OCI-LY1 (cell line): Measurements from ENCODE around the gene PSD.

Experiments used
- H2AFZ ChIP-seq: fragments of 200-600 bp; sonication (generic), shearing (Covaris generic); 2 replicates; pipeline ENCODE4 v1.6.0; 2014; ENCODE audit warnings: antibody characterized with exemption, mild to moderate bottlenecking, low read length
- H3F3A ChIP-seq: fragments of 200-600 bp; sonication (generic), shearing (Covaris generic); 2 replicates; pipeline ENCODE4 v1.6.0; 2014; ENCODE audit warnings: mild to moderate bottlenecking, antibody characterized with exemption, low read length, moderate library complexity; ENCODE audit not compliant: insufficient read depth
- H3K27ac ChIP-seq: fragments of 200-600 bp; sonication (generic); 2 replicates; pipeline ENCODE4 v1.5.1; 2014; ENCODE audit warnings: low read length, mixed run types, mild to moderate bottlenecking, low read depth; ENCODE audit not compliant: poor library complexity, severe bottlenecking
- H3K27me3 ChIP-seq: fragments of 200-600 bp; sonication (generic); 2 replicates; pipeline ENCODE4 v1.6.0; 2014; ENCODE audit warnings: antibody characterized with exemption, mild to moderate bottlenecking, low read length, moderate library complexity; ENCODE audit not compliant: insufficient read depth
- H3K36me3 ChIP-seq: fragments of 200-600 bp; sonication (generic); 2 replicates; pipeline ENCODE4 v1.6.1; 2014; ENCODE audit warnings: mild to moderate bottlenecking, antibody characterized with exemption, low read length, moderate library complexity, mixed read lengths; ENCODE audit not compliant: insufficient read depth
- H3K4me1 ChIP-seq: fragments of 200-600 bp; sonication (generic); 2 replicates; pipeline ENCODE4 v1.5.1; 2014; ENCODE audit warnings: mild to moderate bottlenecking, low read length, moderate library complexity; ENCODE audit not compliant: insufficient read depth, severe bottlenecking
- H3K4me2 ChIP-seq: fragments of 200-600 bp; sonication (generic), shearing (Covaris generic); 2 replicates; pipeline ENCODE4 v1.6.1; 2014; ENCODE audit warnings: low read length
- H3K4me3 ChIP-seq: fragments of 200-600 bp; sonication (generic); 2 replicates; pipeline ENCODE4 v1.5.1; 2014; ENCODE audit warnings: low read length, low read depth, mild to moderate bottlenecking, mixed read lengths; ENCODE audit not compliant: poor library complexity, severe bottlenecking
- H3K79me2 ChIP-seq: fragments of 200-600 bp; shearing (Covaris generic); 2 replicates; pipeline ENCODE4 v1.6.1; 2016; ENCODE audit warnings: mixed run types, low read length, mixed read lengths; ENCODE audit not compliant: insufficient read depth
- H3K9ac ChIP-seq: fragments of 200-600 bp; sonication (generic), shearing (Covaris generic); 2 replicates; pipeline ENCODE4 v1.6.1; 2014; ENCODE audit warnings: mild to moderate bottlenecking, low read length, mixed read lengths
- H3K9me2 ChIP-seq: fragments of 200-600 bp; sonication (generic), shearing (Covaris generic); 2 replicates; pipeline ENCODE4 v1.6.1; 2014; ENCODE audit warnings: low read depth, mild to moderate bottlenecking, low read length, mixed read lengths
- H3K9me3 ChIP-seq: fragments of 200-600 bp; shearing (Covaris generic); 2 replicates; pipeline ENCODE4 v1.6.1; 2014; ENCODE audit warnings: low read length, mixed read lengths
- H4K20me1 ChIP-seq: fragments of 200-600 bp; sonication (generic), shearing (Covaris generic); 2 replicates; pipeline ENCODE4 v1.6.0; 2016; ENCODE audit warnings: mild to moderate bottlenecking, low read length; ENCODE audit not compliant: insufficient read depth
- EZH2 ChIP-seq: fragments of 200-600 bp; sonication (generic), shearing (Covaris generic); IDR thresholded peaks from 2 replicates; pipeline ENCODE4 v1.8.0; 2017; ENCODE audit warnings: borderline replicate concordance, mixed run types, mild to moderate bottlenecking, antibody characterized with exemption, low read length, moderate library complexity, mixed read lengths
- TF ChIP-seq, protein P1 (sequence below): fragments of 200-600 bp; sonication (generic), shearing (Covaris generic); IDR thresholded peaks from 2 replicates; pipeline ENCODE4 v1.5.1; 2017; ENCODE audit warnings: mild to moderate bottlenecking, antibody characterized with exemption, low read length, moderate library complexity, mixed read lengths

The PSD gene

GRCh38 chr10:102398172-102399020, 20.2 kb downstream of the PSD start:
- no peaks in the 10 kb centered on the region for H3K9me3 ChIP-seq
- no peak overlapping the region for H3K4me3 ChIP-seq
- H3F3A ChIP-seq, result no peaks in the 10 kb centered on the region
- H3K36me3 ChIP-seq, result no peaks in the 10 kb centered on the region; the same call in 1 of the 2 replicates
- H3K4me2 ChIP-seq, result no peak overlapping the region; the same call in 1 of the 2 replicates
- no peaks in the 10 kb centered on the region for H3K79me2 ChIP-seq
- H3K4me1 ChIP-seq, result peaks cover 24% of the 10 kb centered on the region
- TF ChIP-seq, protein P1, sequence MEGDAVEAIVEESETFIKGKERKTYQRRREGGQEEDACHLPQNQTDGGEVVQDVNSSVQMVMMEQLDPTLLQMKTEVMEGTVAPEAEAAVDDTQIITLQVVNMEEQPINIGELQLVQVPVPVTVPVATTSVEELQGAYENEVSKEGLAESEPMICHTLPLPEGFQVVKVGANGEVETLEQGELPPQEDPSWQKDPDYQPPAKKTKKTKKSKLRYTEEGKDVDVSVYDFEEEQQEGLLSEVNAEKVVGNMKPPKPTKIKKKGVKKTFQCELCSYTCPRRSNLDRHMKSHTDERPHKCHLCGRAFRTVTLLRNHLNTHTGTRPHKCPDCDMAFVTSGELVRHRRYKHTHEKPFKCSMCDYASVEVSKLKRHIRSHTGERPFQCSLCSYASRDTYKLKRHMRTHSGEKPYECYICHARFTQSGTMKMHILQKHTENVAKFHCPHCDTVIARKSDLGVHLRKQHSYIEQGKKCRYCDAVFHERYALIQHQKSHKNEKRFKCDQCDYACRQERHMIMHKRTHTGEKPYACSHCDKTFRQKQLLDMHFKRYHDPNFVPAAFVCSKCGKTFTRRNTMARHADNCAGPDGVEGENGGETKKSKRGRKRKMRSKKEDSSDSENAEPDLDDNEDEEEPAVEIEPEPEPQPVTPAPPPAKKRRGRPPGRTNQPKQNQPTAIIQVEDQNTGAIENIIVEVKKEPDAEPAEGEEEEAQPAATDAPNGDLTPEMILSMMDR, result no peak
- no peak for TF ChIP-seq EZH2
- peak overlapping the region; percentile 36 for H3K27ac ChIP-seq
- H3K9me2 ChIP-seq, result no peaks in the 10 kb centered on the region
- no peak overlapping the region for H3K9ac ChIP-seq
- H3K27me3 ChIP-seq, result no peaks in the 10 kb centered on the region
- no peak overlapping the region for H2AFZ ChIP-seq
- H4K20me1 ChIP-seq, result no peaks in the 10 kb centered on the region

- Histone ChIP-seq H3K4me2 (no peak overlapping the region), H3F3A (no peaks in the 10 kb centered on the region), H4K20me1 (no peaks in the 10 kb centered on the region), H3K4me1 (peaks cover 26% of the 10 kb centered on the region), H3K36me3 (no peaks in the 10 kb centered on the region; the same call in 1 of the 2 replicates), H2AFZ (no peak overlapping the region), H3K4me3 (no peak overlapping the region), H3K27ac (peak overlapping the region; percentile 36), H3K9me2 (no peaks in the 10 kb centered on the region), H3K9ac (no peak overlapping the region), H3K79me2 (no peaks in the 10 kb centered on the region), H3K27me3 (no peaks in the 10 kb centered on the region), H3K9me3 (no peaks in the 10 kb centered on the region)
- no peak for TF ChIP-seq EZH2
- TF ChIP-seq, protein P1, result no peak
These were observed 21.1 kb downstream of the PSD start for GRCh38 chr10:102397222-102398171.

GRCh38 chr10:102396730-102397151, 21.8 kb downstream of the PSD start:
- H3K4me1 ChIP-seq, result peaks cover 26% of the 10 kb centered on the region
- no peak for TF ChIP-seq EZH2
- TF ChIP-seq, protein P1, result no peak
- no peak overlapping the region for H2AFZ ChIP-seq
- H3K4me2 ChIP-seq, result peak overlapping the region; percentile 79
- no peaks in the 10 kb centered on the region for H3F3A ChIP-seq
- peak overlapping the region; percentile 79 for H3K4me3 ChIP-seq
- H3K9me2 ChIP-seq, result no peaks in the 10 kb centered on the region
- H3K27ac ChIP-seq, result peak overlapping the region; percentile 60
- no peaks in the 10 kb centered on the region for H4K20me1 ChIP-seq
- H3K36me3 ChIP-seq, result no peaks in the 10 kb centered on the region; the same call in 1 of the 2 replicates
- peak overlapping the region; percentile 73; the same call in 1 of the 2 replicates for H3K9ac ChIP-seq
- no peaks in the 10 kb centered on the region for H3K79me2 ChIP-seq
- no peaks in the 10 kb centered on the region for H3K27me3 ChIP-seq
- H3K9me3 ChIP-seq, result no peaks in the 10 kb centered on the region
